ENCODE measurements around the gene ARID1B. TPM values are rescaled to one million over a fixed set of nuclear protein-coding genes. Genes with fewer than 3 reads are reported as not detected.

The ARID1B gene
- total and polyA plus RNA-seq, 4 donors = 49.8 to 90.9 (median 59.0) TPM

- Histone ChIP-seq H3K27me3 (ENCODE audit: control insufficient read depth, insufficient read depth, low read length) (no peaks in the 10 kb centered on the region), H3K9me3 (ENCODE audit: control insufficient read depth, insufficient read depth, low read length) (no peaks in the 10 kb centered on the region), H3K4me3 (ENCODE audit: low read depth, low read length) (no peak overlapping the region)
Observed at GRCh38 chr6:157060440-157060952, 283.3 kb downstream of the ARID1B start.

DNA sequence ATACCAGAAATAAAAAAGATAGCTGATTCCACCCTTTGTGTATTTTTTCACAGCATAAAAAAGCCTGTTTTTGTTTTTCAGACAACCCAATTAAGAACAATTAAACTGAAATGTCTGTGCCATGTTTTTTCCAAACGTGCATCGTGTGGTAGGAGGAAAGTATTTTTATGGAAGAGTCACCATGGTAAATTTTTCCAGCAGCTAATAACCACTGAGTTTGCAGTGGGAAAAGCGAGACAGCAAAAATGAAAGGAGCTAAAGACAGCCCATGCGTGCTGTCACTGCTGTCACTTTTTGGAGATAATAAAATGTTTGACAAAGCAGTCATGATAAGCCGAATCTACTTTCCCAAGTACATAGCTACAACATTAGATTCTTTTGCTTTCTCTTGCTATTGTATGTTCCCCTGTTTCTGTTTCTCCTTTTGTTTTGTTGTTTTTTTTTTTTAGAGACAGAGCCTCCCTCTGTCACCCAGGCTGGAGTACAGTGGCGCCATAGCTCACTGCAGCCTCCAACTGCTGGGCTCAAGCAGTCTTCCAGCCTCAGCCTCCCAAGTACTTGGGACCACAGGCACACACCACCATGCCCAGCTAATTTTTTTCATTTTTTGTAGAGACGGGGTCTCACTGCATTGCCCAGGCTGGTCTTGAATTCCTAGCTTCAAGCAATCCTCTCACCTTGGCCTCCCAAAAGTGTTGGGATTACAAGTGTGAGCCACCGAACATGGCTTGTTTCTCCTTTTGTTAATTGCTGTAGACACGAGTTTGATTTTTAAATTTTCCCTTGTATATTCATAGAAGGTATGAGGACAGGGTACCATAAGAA lies 284.8 kb downstream of the ARID1B start:
- no peak overlapping the region for H3K27ac ChIP-seq (ENCODE audit: low read depth, low read length)
- WGBS (ENCODE audit: insufficient coverage) = no CpG with 5 or more reads among the region's 9 CpGs

More at GRCh38 chr6:157060440-157060952, 283.3 kb downstream of the ARID1B start:
- Histone ChIP-seq H3K27ac (ENCODE audit: low read depth, low read length) (no peak overlapping the region), H3K36me3 (ENCODE audit: control insufficient read depth, insufficient read depth, low read length) (no peaks in the 10 kb centered on the region), H3K4me1 (ENCODE audit: control insufficient read depth, insufficient read depth, low read length) (peaks cover 8% of the 10 kb centered on the region)
- no CpG with 5 or more reads among the region's 1 CpG for WGBS (ENCODE audit: insufficient coverage)
- peak in 1 of 6 donors; percentile 46 for DNase-seq (ENCODE audit: low read depth in 4 of 6, low spot score in 6 of 6)

GRCh38 chr6:157063176-157063905 lies 286.2 kb downstream of the ARID1B start:
- no CpG with 5 or more reads among the region's 2 CpGs for WGBS (ENCODE audit: insufficient coverage)
- Histone ChIP-seq H3K27me3 (ENCODE audit: control insufficient read depth, insufficient read depth, low read length) (no peaks in the 10 kb centered on the region), H3K27ac (ENCODE audit: low read depth, low read length) (no peak overlapping the region), H3K36me3 (ENCODE audit: control insufficient read depth, insufficient read depth, low read length) (no peaks in the 10 kb centered on the region), H3K4me1 (ENCODE audit: control insufficient read depth, insufficient read depth, low read length) (peaks cover 8% of the 10 kb centered on the region), H3K4me3 (ENCODE audit: low read depth, low read length) (no peak overlapping the region), H3K9me3 (ENCODE audit: control insufficient read depth, insufficient read depth, low read length) (no peaks in the 10 kb centered on the region)
- DNase-seq (ENCODE audit: low read depth in 4 of 6, low spot score in 6 of 6) = no peak

More for the DNA sequence above, 284.8 kb downstream of the ARID1B start:
- Histone ChIP-seq H3K4me1 (ENCODE audit: control insufficient read depth, insufficient read depth, low read length) (peaks cover 8% of the 10 kb centered on the region), H3K9me3 (ENCODE audit: control insufficient read depth, insufficient read depth, low read length) (no peaks in the 10 kb centered on the region), H3K36me3 (ENCODE audit: control insufficient read depth, insufficient read depth, low read length) (no peaks in the 10 kb centered on the region), H3K4me3 (ENCODE audit: low read depth, low read length) (no peak overlapping the region), H3K27me3 (ENCODE audit: control insufficient read depth, insufficient read depth, low read length) (no peaks in the 10 kb centered on the region)
- no peak for DNase-seq (ENCODE audit: low read depth in 4 of 6, low spot score in 6 of 6)

DNA sequence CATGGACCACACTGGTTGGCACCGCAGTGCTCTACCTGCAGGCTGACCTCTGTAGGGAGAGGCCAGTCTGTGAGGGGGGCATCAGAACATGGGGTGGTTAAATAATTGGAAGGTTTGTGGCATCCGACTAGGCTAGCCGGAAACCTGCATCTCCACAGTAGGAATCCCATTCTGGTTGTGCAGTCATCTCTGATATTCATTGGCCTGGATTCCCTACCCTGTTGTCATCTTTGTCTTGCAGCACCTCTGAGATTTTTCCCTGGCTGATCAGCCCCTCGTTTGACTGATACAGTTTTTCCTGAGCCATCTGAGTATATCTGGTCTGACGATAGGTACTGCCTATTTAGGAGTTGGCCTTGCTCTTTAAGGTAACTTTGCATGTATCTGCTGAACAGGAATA lies 286.7 kb downstream of the ARID1B start:
- Histone ChIP-seq H3K4me3 (ENCODE audit: low read depth, low read length) (no peak overlapping the region), H3K27ac (ENCODE audit: low read depth, low read length) (no peak overlapping the region), H3K4me1 (ENCODE audit: control insufficient read depth, insufficient read depth, low read length) (peaks cover 6% of the 10 kb centered on the region), H3K9me3 (ENCODE audit: control insufficient read depth, insufficient read depth, low read length) (no peaks in the 10 kb centered on the region), H3K36me3 (ENCODE audit: control insufficient read depth, insufficient read depth, low read length) (no peaks in the 10 kb centered on the region), H3K27me3 (ENCODE audit: control insufficient read depth, insufficient read depth, low read length) (no peaks in the 10 kb centered on the region)
- 97% methylated on average over 3 of the region's 5 CpGs for WGBS (ENCODE audit: insufficient coverage)
- no peak for DNase-seq (ENCODE audit: low read depth in 4 of 6, low spot score in 6 of 6)

- no peaks in the 10 kb centered on the region for H3K9me3 ChIP-seq (ENCODE audit: control insufficient read depth, insufficient read depth, low read length)
- no peak overlapping the region for H3K27ac ChIP-seq (ENCODE audit: low read depth, low read length)
- no peak overlapping the region for H3K4me3 ChIP-seq (ENCODE audit: low read depth, low read length)
- no peak for DNase-seq (ENCODE audit: low read depth in 4 of 6, low spot score in 6 of 6)
- no peaks in the 10 kb centered on the region for H3K27me3 ChIP-seq (ENCODE audit: control insufficient read depth, insufficient read depth, low read length)
- H3K4me1 ChIP-seq (ENCODE audit: control insufficient read depth, insufficient read depth, low read length) = peaks cover 5% of the 10 kb centered on the region
- no peaks in the 10 kb centered on the region for H3K36me3 ChIP-seq (ENCODE audit: control insufficient read depth, insufficient read depth, low read length)
- WGBS (ENCODE audit: insufficient coverage) = 97% methylated on average over 6 of the region's 8 CpGs
Observed at GRCh38 chr6:157064502-157064901, 287.3 kb downstream of the ARID1B start.

GRCh38 chr6:157065366-157065765 lies 288.2 kb downstream of the ARID1B start:
- no peak overlapping the region for H3K4me3 ChIP-seq (ENCODE audit: low read depth, low read length)
- no peaks in the 10 kb centered on the region for H3K36me3 ChIP-seq (ENCODE audit: control insufficient read depth, insufficient read depth, low read length)
- H3K9me3 ChIP-seq (ENCODE audit: control insufficient read depth, insufficient read depth, low read length) = no peaks in the 10 kb centered on the region
- H3K4me1 ChIP-seq (ENCODE audit: control insufficient read depth, insufficient read depth, low read length) = peaks cover 3% of the 10 kb centered on the region
- H3K27me3 ChIP-seq (ENCODE audit: control insufficient read depth, insufficient read depth, low read length) = no peaks in the 10 kb centered on the region
- no peak for DNase-seq (ENCODE audit: low read depth in 4 of 6, low spot score in 6 of 6)
- no peak overlapping the region for H3K27ac ChIP-seq (ENCODE audit: low read depth, low read length)
- no CpG with 5 or more reads among the region's 5 CpGs for WGBS (ENCODE audit: insufficient coverage)

GRCh38 chr6:157066781-157067491 lies 289.8 kb downstream of the ARID1B start:
- no peaks in the 10 kb centered on the region for H3K27me3 ChIP-seq (ENCODE audit: control insufficient read depth, insufficient read depth, low read length)

DNA sequence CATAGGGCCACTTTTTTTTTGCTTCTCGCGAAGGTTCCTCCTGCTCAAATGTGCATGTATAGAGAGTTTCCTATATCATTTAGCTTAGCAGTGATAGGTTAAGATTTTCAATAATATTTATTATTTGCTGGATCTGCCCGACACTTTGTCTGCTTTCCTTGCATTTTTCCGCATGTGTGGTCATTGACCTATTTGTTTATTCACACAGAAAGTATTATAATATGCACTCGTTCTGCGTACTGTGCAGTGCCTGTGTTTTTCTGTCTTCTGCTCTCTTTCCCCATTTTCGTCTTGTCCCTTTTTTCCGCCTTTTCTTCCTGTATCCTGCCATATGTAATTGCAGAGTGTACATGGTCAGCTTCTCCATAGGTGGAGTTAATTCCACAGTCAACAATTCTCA lies 290.3 kb downstream of the ARID1B start:
- H3K27ac ChIP-seq (ENCODE audit: low read depth, low read length) = no peak overlapping the region
- no CpG with 5 or more reads among the region's 8 CpGs for WGBS (ENCODE audit: insufficient coverage)
- DNase-seq (ENCODE audit: low read depth in 4 of 6, low spot score in 6 of 6) = no peak

More at GRCh38 chr6:157066781-157067491, 289.8 kb downstream of the ARID1B start:
- Histone ChIP-seq H3K4me3 (ENCODE audit: low read depth, low read length) (no peak overlapping the region), H3K27ac (ENCODE audit: low read depth, low read length) (no peak overlapping the region), H3K4me1 (ENCODE audit: control insufficient read depth, insufficient read depth, low read length) (peaks cover 5% of the 10 kb centered on the region), H3K9me3 (ENCODE audit: control insufficient read depth, insufficient read depth, low read length) (no peaks in the 10 kb centered on the region), H3K36me3 (ENCODE audit: control insufficient read depth, insufficient read depth, low read length) (no peaks in the 10 kb centered on the region)
- 88% methylated on average over 4 of the region's 6 CpGs for WGBS (ENCODE audit: insufficient coverage)
- DNase-seq (ENCODE audit: low read depth in 4 of 6, low spot score in 6 of 6) = no peak

GRCh38 chr6:157068691-157069324 lies 291.6 kb downstream of the ARID1B start:
- Histone ChIP-seq H3K4me3 (ENCODE audit: low read depth, low read length) (no peak overlapping the region), H3K36me3 (ENCODE audit: control insufficient read depth, insufficient read depth, low read length) (no peaks in the 10 kb centered on the region), H3K27ac (ENCODE audit: low read depth, low read length) (no peak overlapping the region), H3K9me3 (ENCODE audit: control insufficient read depth, insufficient read depth, low read length) (no peaks in the 10 kb centered on the region), H3K27me3 (ENCODE audit: control insufficient read depth, insufficient read depth, low read length) (no peaks in the 10 kb centered on the region), H3K4me1 (ENCODE audit: control insufficient read depth, insufficient read depth, low read length) (peaks cover 5% of the 10 kb centered on the region)
- DNase-seq (ENCODE audit: low read depth in 4 of 6, low spot score in 6 of 6) = no peak
- no CpG with 5 or more reads among the region's 7 CpGs for WGBS (ENCODE audit: insufficient coverage)

More for the DNA sequence above, 290.3 kb downstream of the ARID1B start:
- Histone ChIP-seq H3K36me3 (ENCODE audit: control insufficient read depth, insufficient read depth, low read length) (no peaks in the 10 kb centered on the region), H3K27me3 (ENCODE audit: control insufficient read depth, insufficient read depth, low read length) (no peaks in the 10 kb centered on the region), H3K9me3 (ENCODE audit: control insufficient read depth, insufficient read depth, low read length) (no peaks in the 10 kb centered on the region), H3K4me3 (ENCODE audit: low read depth, low read length) (no peak overlapping the region), H3K4me1 (ENCODE audit: control insufficient read depth, insufficient read depth, low read length) (peaks cover 5% of the 10 kb centered on the region)
